ENCODE data around the gene ADM2.

ADM2 gene

GRCh38 chr22:50525858-50526107, 44.4 kb downstream of the ADM2 start:
- DNase-seq: no peak
- H3K4me1 Mint-ChIP-seq: peaks cover 23% of the 10 kb centered on the region
- H3K36me3 Mint-ChIP-seq (ENCODE audit: low read depth): peaks cover 12% of the 10 kb centered on the region
- no peak for TF ChIP-seq CTCF (IDR thresholded peaks at IDR 0.05)
- H3K27me3 Mint-ChIP-seq (ENCODE audit: low read depth, poor library complexity): peaks cover 33% of the 10 kb centered on the region
- no peaks in the 10 kb centered on the region for H3K9me3 Mint-ChIP-seq
- no peak overlapping the region for H3K27ac Mint-ChIP-seq
- H3K4me3 Mint-ChIP-seq: peak overlapping the region; percentile 92

GRCh38 chr22:50526108-50526833, 44.9 kb downstream of the ADM2 start:
- H3K4me3 Mint-ChIP-seq: peak overlapping the region; percentile 72
- no peak overlapping the region for H3K27ac Mint-ChIP-seq
- H3K27me3 Mint-ChIP-seq (ENCODE audit: low read depth, poor library complexity): peaks cover 38% of the 10 kb centered on the region
- H3K9me3 Mint-ChIP-seq: no peaks in the 10 kb centered on the region
- peaks cover 12% of the 10 kb centered on the region for H3K36me3 Mint-ChIP-seq (ENCODE audit: low read depth)
- TF ChIP-seq CTCF (IDR thresholded peaks at IDR 0.05): peak; percentile 51
- peak; percentile 84 for DNase-seq
- H3K4me1 Mint-ChIP-seq: peaks cover 23% of the 10 kb centered on the region

GRCh38 chr22:50526834-50527801, 45.8 kb downstream of the ADM2 start:
- H3K4me3 Mint-ChIP-seq: peak overlapping the region; percentile 72
- peaks cover 23% of the 10 kb centered on the region for H3K4me1 Mint-ChIP-seq
- H3K27ac Mint-ChIP-seq: no peak overlapping the region
- no peak for TF ChIP-seq CTCF (IDR thresholded peaks at IDR 0.05)
- H3K9me3 Mint-ChIP-seq: no peaks in the 10 kb centered on the region
- peaks cover 40% of the 10 kb centered on the region for H3K27me3 Mint-ChIP-seq (ENCODE audit: low read depth, poor library complexity)
- no peak for DNase-seq
- H3K36me3 Mint-ChIP-seq (ENCODE audit: low read depth): peaks cover 12% of the 10 kb centered on the region

GRCh38 chr22:50527921-50528681, 46.8 kb downstream of the ADM2 start:
- peaks cover 46% of the 10 kb centered on the region for H3K27me3 Mint-ChIP-seq (ENCODE audit: low read depth, poor library complexity)
- no peak overlapping the region for H3K27ac Mint-ChIP-seq
- peak overlapping the region; percentile 72 for H3K4me3 Mint-ChIP-seq

More at GRCh38 chr22:50527921-50528681, 46.8 kb downstream of the ADM2 start:
- Mint-ChIP-seq H3K36me3 (ENCODE audit: low read depth) (peaks cover 12% of the 10 kb centered on the region), H3K4me1 (peaks cover 29% of the 10 kb centered on the region), H3K9me3 (no peaks in the 10 kb centered on the region)
- no peak for DNase-seq
- TF ChIP-seq CTCF (IDR thresholded peaks at IDR 0.05): no peak

Measured in nephron progenitor cell (in vitro differentiated cells).